H1 (cell line): ENCODE measurements around the gene TIFAB. TPM values are rescaled to one million over a fixed set of nuclear protein-coding genes. Genes with fewer than 3 reads are reported as not detected.

Experiments
- CTCF ChIA-PET: fragments of 300-600 bp; sonication (Branson Sonifier 250); formaldehyde crosslinking; loops from one replicate; lab custom pipeline; 2021; ENCODE audit not compliant: partially characterized antibody; lab: Charles Lee
- POLR2A ChIA-PET: fragments of 300-600 bp; sonication (Branson Sonifier 250); formaldehyde crosslinking; loops from one replicate; lab custom pipeline; 2021; ENCODE audit warnings: inconsistent platforms; ENCODE audit not compliant: partially characterized antibody; lab: Charles Lee
- DNase-seq, 2 experiments: peaks; one replicate each; pipeline versions ENCODE4 v3.0.0 to v3.0.0-alpha.2; 2010 to 2022; ENCODE audit warnings: low spot score in 2 of 2, low read depth in 1 of 2, mixed read lengths in 1 of 2
- FAIRE-seq: peaks from 2 replicates; lab custom pipeline; 2011; peaks lifted over from hg19 to GRCh38; lab: Jason Lieb, UNC
- H2AFZ ChIP-seq: 2 replicates; pipeline ENCODE4 v1.8.1; 2012; ENCODE audit warnings: low read length, inconsistent platforms
- H2AK5ac ChIP-seq: 2 replicates; pipeline ENCODE4 v1.6.1; 2013; ENCODE audit warnings: low read depth, low read length
- H2BK120ac ChIP-seq: replicated peaks from 2 replicates; pipeline ENCODE3; 2013; ENCODE audit warnings: low read depth, low read length, inconsistent platforms
- H2BK12ac ChIP-seq: 2 replicates; pipeline ENCODE4 v1.6.1; 2013; ENCODE audit warnings: low read depth, low read length
- H2BK15ac ChIP-seq: 2 replicates; pipeline ENCODE4 v1.6.1; 2013; ENCODE audit warnings: low read length
- H2BK20ac ChIP-seq: 2 replicates; pipeline ENCODE4 v1.6.1; 2013; ENCODE audit warnings: low read length
- H2BK5ac ChIP-seq: 2 replicates; pipeline ENCODE4 v1.6.1; 2013; ENCODE audit warnings: low read depth, low read length
- H3K14ac ChIP-seq: 2 replicates; pipeline ENCODE4 v1.6.1; 2013; ENCODE audit warnings: inconsistent platforms; ENCODE audit not compliant: insufficient read length
- H3K18ac ChIP-seq: 2 replicates; pipeline ENCODE4 v1.6.1; 2013; ENCODE audit warnings: low read length; ENCODE audit errors: extremely low read depth
- H3K23ac ChIP-seq: 2 replicates; pipeline ENCODE4 v1.6.1; 2013; ENCODE audit warnings: inconsistent platforms; ENCODE audit not compliant: insufficient read length
- H3K23me2 ChIP-seq: 2 replicates; pipeline ENCODE4 v1.6.1; 2013; ENCODE audit warnings: low read depth, low read length
- H3K27ac ChIP-seq: 2 replicates; pipeline ENCODE4 v1.6.1; 2011; ENCODE audit warnings: low read depth, low read length, inconsistent platforms
- H3K27me3 ChIP-seq, 4 experiments: replicated peaks in 1 of 4; 1 replicate in 1 of 4; 2 replicates in 3 of 4; pipeline versions ENCODE4 v1.6.1 to v1.8.1; 2011 to 2013; ENCODE audit warnings: low read length in 3 of 4, mild to moderate bottlenecking in 3 of 4, inconsistent platforms in 2 of 4, mixed read lengths in 2 of 4, moderate library complexity in 1 of 4; ENCODE audit not compliant: control insufficient read depth in 3 of 4, insufficient read depth in 3 of 4; ENCODE audit errors: extremely low read depth in 1 of 4
- H3K36me3 ChIP-seq, 4 experiments: 2 replicates each; pipeline versions ENCODE4 v1.6.1 to v1.8.1; 2011 to 2013; ENCODE audit warnings: mild to moderate bottlenecking in 4 of 4, low read length in 3 of 4, moderate library complexity in 2 of 4, control low read depth in 1 of 4, inconsistent platforms in 1 of 4; ENCODE audit not compliant: insufficient read depth in 4 of 4, control insufficient read depth in 2 of 4
- H3K4ac ChIP-seq: replicated peaks from 2 replicates; pipeline ENCODE3; 2013; ENCODE audit warnings: low read length, low read depth, mixed read lengths, inconsistent platforms; ENCODE audit not compliant: insufficient read length
- H3K4me1 ChIP-seq, 4 experiments: replicated peaks in 1 of 4; 1 replicate in 1 of 4; 2 replicates in 3 of 4; pipeline versions ENCODE4 v1.6.1 to v1.8.1; 2011 to 2013; ENCODE audit warnings: low read length in 3 of 4, inconsistent platforms in 2 of 4, mixed read lengths in 1 of 4; ENCODE audit not compliant: insufficient read depth in 4 of 4, control insufficient read depth in 3 of 4
- H3K4me2 ChIP-seq, 2 experiments: 2 replicates each; pipeline versions ENCODE4 v1.6.1 to v1.8.1; 2011 to 2013; ENCODE audit warnings: low read depth in 2 of 2, low read length in 2 of 2, control low read depth in 1 of 2, inconsistent platforms in 1 of 2, mild to moderate bottlenecking in 1 of 2; ENCODE audit not compliant: insufficient read depth in 1 of 2
- H3K4me3 ChIP-seq, 4 experiments: fragments of 200-600, 300-600 bp in 1 of 4; sonication (generic), shearing (Covaris generic), sonication (Bioruptor Twin) in 1 of 4; 2 replicates each; pipeline versions ENCODE4 v1.5.1 to v1.8.1; 2011 to 2016; ENCODE audit warnings: low read length in 4 of 4, low read depth in 3 of 4, control low read depth in 2 of 4, inconsistent platforms in 2 of 4, mild to moderate bottlenecking in 2 of 4, mixed read lengths in 1 of 4, moderate library complexity in 1 of 4; ENCODE audit not compliant: insufficient read depth in 2 of 4; ENCODE audit errors: extremely low read depth in 1 of 4
- H3K56ac ChIP-seq: replicated peaks from 2 replicates; pipeline ENCODE3; 2013; ENCODE audit warnings: low read depth, mild to moderate bottlenecking, mixed read lengths, low read length, inconsistent platforms; ENCODE audit not compliant: insufficient read length
- H3K79me1 ChIP-seq: 2 replicates; pipeline ENCODE4 v1.6.1; 2013; ENCODE audit warnings: low read depth, low read length, control low read depth
- H3K79me2 ChIP-seq, 2 experiments: 2 replicates each; pipeline versions ENCODE4 v1.6.1 to v1.8.1; 2012 to 2013; ENCODE audit warnings: low read length in 2 of 2, mild to moderate bottlenecking in 2 of 2, inconsistent platforms in 1 of 2; ENCODE audit not compliant: insufficient read depth in 2 of 2, control insufficient read depth in 1 of 2
- H3K9ac ChIP-seq, 4 experiments: replicated peaks in 1 of 4; 1 replicate in 1 of 4; 2 replicates in 3 of 4; pipeline versions ENCODE4 v1.6.1 to v1.8.1; 2011 to 2013; ENCODE audit warnings: low read depth in 3 of 4, low read length in 3 of 4, control low read depth in 2 of 4, mild to moderate bottlenecking in 2 of 4, moderate library complexity in 2 of 4, inconsistent platforms in 1 of 4; ENCODE audit errors: extremely low read depth in 1 of 4
- H3K9me3 ChIP-seq, 2 experiments: 2 replicates each; pipeline versions ENCODE4 v1.6.1 to v1.8.1; 2012 to 2013; ENCODE audit warnings: mild to moderate bottlenecking in 2 of 2, moderate library complexity in 2 of 2, control low read depth in 1 of 2, inconsistent platforms in 1 of 2, low read depth in 1 of 2, low read length in 1 of 2, mixed read lengths in 1 of 2; ENCODE audit not compliant: insufficient read depth in 2 of 2
- H4K20me1 ChIP-seq, 2 experiments: replicated peaks in 1 of 2; 2 replicates each; pipeline versions ENCODE3 to v1.8.1; 2011 to 2013; ENCODE audit warnings: inconsistent platforms in 2 of 2, low read length in 2 of 2, mild to moderate bottlenecking in 1 of 2; ENCODE audit not compliant: insufficient read depth in 2 of 2, control insufficient read depth in 1 of 2
- H4K5ac ChIP-seq: 2 replicates; pipeline ENCODE4 v1.6.1; 2013; ENCODE audit warnings: low read length, low read depth, mixed read lengths, inconsistent platforms; ENCODE audit not compliant: insufficient read length
- H4K8ac ChIP-seq: 2 replicates; pipeline ENCODE4 v1.8.0; 2013; ENCODE audit warnings: mild to moderate bottlenecking, moderate library complexity, low read length, inconsistent platforms; ENCODE audit not compliant: insufficient read depth; ENCODE audit errors: extremely low read depth
- H4K91ac ChIP-seq: replicated peaks from 2 replicates; pipeline ENCODE3; 2013; ENCODE audit warnings: low read length, mixed read lengths, inconsistent platforms; ENCODE audit not compliant: insufficient read length
- CHD1 ChIP-seq: IDR thresholded peaks from 2 replicates; pipeline ENCODE4 v1.6.1; 2012; ENCODE audit warnings: low read depth, low read length, improper control_type of control experiment
- E2F6 ChIP-seq: IDR thresholded peaks from 2 replicates; pipeline ENCODE4 v1.6.1; 2012; ENCODE audit warnings: inconsistent platforms
- NANOG ChIP-seq: IDR thresholded peaks from 2 replicates; pipeline ENCODE4 v1.6.1; 2011; ENCODE audit warnings: low read length, low read depth, mild to moderate bottlenecking, inconsistent platforms; ENCODE audit not compliant: insufficient read depth, poor library complexity, severe bottlenecking
- POLR2A ChIP-seq, 2 experiments: IDR thresholded peaks; 1 replicate in 1 of 2; 2 replicates in 1 of 2; pipeline ENCODE4 v1.6.1; 2011; ENCODE audit warnings: low read depth in 2 of 2, low read length in 2 of 2, mild to moderate bottlenecking in 2 of 2; ENCODE audit errors: control extremely low read depth in 1 of 2
- POLR2AphosphoS5 ChIP-seq: IDR thresholded peaks from 2 replicates; pipeline ENCODE4 v1.6.1; 2011; ENCODE audit warnings: low read depth, low read length
- RFX5 ChIP-seq: IDR thresholded peaks from 2 replicates; pipeline ENCODE4 v1.6.1; 2011; ENCODE audit warnings: low read depth, low read length, improper control_type of control experiment, borderline replicate concordance
- RNF2 ChIP-seq: fragments of 200-900, 300-1000 bp; sonication (generic); IDR thresholded peaks from 2 replicates; pipeline ENCODE4 v1.7.1; 2016; ENCODE audit warnings: borderline replicate concordance, low read depth, mild to moderate bottlenecking, antibody characterized with exemption, low read length; ENCODE audit not compliant: poor library complexity, severe bottlenecking; ENCODE audit errors: missing control alignments
- SRF ChIP-seq: IDR thresholded peaks from 2 replicates; pipeline ENCODE4 v1.6.1; 2011; ENCODE audit warnings: mild to moderate bottlenecking, low read depth, low read length, moderate library complexity
- TAF7 ChIP-seq: optimal IDR thresholded peaks from 2 replicates; pipeline ENCODE3; 2011; ENCODE audit warnings: low read depth, mild to moderate bottlenecking, inconsistent platforms, low read length, moderate library complexity, borderline replicate concordance
- WGBS, 2 experiments: shearing (Covaris generic) in 1 of 2; methylation state at CpG; one replicate each; pipeline versions ENCODE4 v1.1.6 to v1.1.7; 2013 to 2015; ENCODE audit warnings: low lambda C conversion rate in 2 of 2, mixed read lengths in 2 of 2, inconsistent platforms in 1 of 2, low coverage in 1 of 2, missing lambda C conversion rate in 1 of 2; ENCODE audit not compliant: insufficient replicate concordance in 2 of 2, insufficient coverage in 1 of 2, insufficient read length in 1 of 2; ENCODE audit errors: extremely low coverage in 1 of 2, missing lambda C conversion rate in 1 of 2; 5-methylcytosine and 5-hydroxymethylcytosine counted together
- long read RNA-seq, 2 experiments: library from RNA in 1 of 2; library from capped mRNA in 1 of 2; stranded (forward); transcript quantifications; one replicate each; pipeline ENCODE4 v2.0.0, GENCODE V29; 2021; ENCODE audit warnings: inconsistent platforms in 1 of 2
- polyA minus RNA-seq, 3 experiments: library from RNA; depleted of rRNA, polyadenylated mRNA; stranded (reverse); fragments of >200 nt; gene quantifications; 1 replicate in 2 of 3; 2 replicates in 1 of 3; pipeline ENCODE4 v1.2.3, GENCODE V29; 2011
- polyA plus RNA-seq, 7 experiments: library from polyadenylated mRNA; depleted of rRNA in 3 of 7; stranded (reverse) in 5 of 7; unstranded in 2 of 7; fragments of >200 nt in 5 of 7; fragments of 200-250 nt in 2 of 7; gene quantifications; 1 replicate in 5 of 7; 2 replicates in 1 of 7; 4 replicates in 1 of 7; pipeline versions ENCODE4 v1.2.1 to v1.2.3, GENCODE V29; 2011 to 2013; ENCODE audit warnings: missing spikeins in 2 of 7, mixed read lengths in 2 of 7
- total RNA-seq: library from RNA; stranded (reverse); fragmentation: NEBNext Ultra II Directional; extraction: Animal tissue kit (Norgen Biotek cat#: 25700); gene quantifications from 2 replicates; pipeline ENCODE4 v1.2.1, GENCODE V29; 2021

The TIFAB gene
- total RNA-seq (not detected in 2 replicates), polyA plus RNA-seq (2011; rRNA removed) (not detected in 2 replicates), polyA minus RNA-seq (2011; rRNA and poly(A)+ RNA removed) (not detected in 2 replicates)
- polyA plus RNA-seq (2011; cell fraction: cytosol; rRNA removed): not detected
- not detected for polyA plus RNA-seq (2011; cell fraction: nucleus; rRNA removed)
- not detected in 4 replicates for polyA plus RNA-seq (2012, experiment 1 of 2)
- not detected for polyA plus RNA-seq (2012, experiment 2 of 2)
- not detected for polyA plus RNA-seq (2013, experiment 1 of 2)
- polyA plus RNA-seq (2013, experiment 2 of 2): not detected
- polyA minus RNA-seq (2011; cell fraction: cytosol; rRNA and poly(A)+ RNA removed): not detected
- not detected for polyA minus RNA-seq (2011; cell fraction: nucleus; rRNA and poly(A)+ RNA removed)
- long read RNA-seq, experiment 1: 0 reads
- long read RNA-seq, experiment 2: 0 reads

- Histone ChIP-seq H3K4me1 (peaks cover 0 to 3% (median 1%) of the 10 kb centered on the region in 4 experiments; a peak in 1 of 7 replicates), H3K23ac (no peak within 1 kb of the TSS), H3K4me2 (no peak within 1 kb of the TSS), H3K9me3 (no peaks in the 10 kb centered on the region), H2BK5ac (no peak within 1 kb of the TSS), H3K36me3 (no peaks in the 10 kb centered on the region), H4K5ac (no peak within 1 kb of the TSS), H2AK5ac (no peak within 1 kb of the TSS), H3K9ac (no peak within 1 kb of the TSS), H2BK12ac (no peak within 1 kb of the TSS), H3K18ac (no peak within 1 kb of the TSS), H3K56ac (no peak within 1 kb of the TSS), H2BK120ac (no peak within 1 kb of the TSS), H3K27me3 (peaks cover 0 to 7% (median 2%) of the 10 kb centered on the region in 4 experiments; a peak in 4 of 7 replicates), H3K27ac (no peak within 1 kb of the TSS), H3K14ac (no peak within 1 kb of the TSS), H3K4ac (no peak within 1 kb of the TSS), H3K4me3 (no peak within 1 kb of the TSS), H2AFZ (no peak within 1 kb of the TSS), H4K91ac (no peak within 1 kb of the TSS), H4K20me1 (no peaks in the 10 kb centered on the region), H3K23me2 (no peaks in the 10 kb centered on the region), H3K79me1 (no peaks in the 10 kb centered on the region), H2BK20ac (no peak within 1 kb of the TSS), H4K8ac (no peak within 1 kb of the TSS), H3K79me2 (no peaks in the 10 kb centered on the region), H2BK15ac (no peak within 1 kb of the TSS)
- DNase-seq (no peak), FAIRE-seq (no peak)
- 91% methylated on average over 10 of the region's 10 CpGs; no CpG with 5 or more reads in 1 of the 2 experiments for WGBS, 2 experiments
- ChIA-PET POLR2A (no interaction called here), CTCF (interaction anchor here (0.7 to 21.6 kb wide), 5 partner anchors 8 to 382 kb away, joined by 3 to 778 read pairs (median 264); partner anchors contain the start of genes DCANP1, SLC25A48 and TIFAB)
- TF ChIP-seq TAF7: no peak
- TF ChIP-seq E2F6: no peak
- TF ChIP-seq POLR2AphosphoS5: no peak
- TF ChIP-seq POLR2A (IDR thresholded peaks at IDR 0.05; ENCODE audit: control extremely low read depth in 1 of 2, low read depth in 2 of 2, low read length in 2 of 2): no peak
- no peak for TF ChIP-seq SRF
- no peak for TF ChIP-seq NANOG
- no peak for TF ChIP-seq RFX5
- no peak for TF ChIP-seq CHD1
- TF ChIP-seq RNF2: no peak
Measured at GRCh38 chr5:135452321-135453030, at the start of gene TIFAB. Gene TIFAB, minus strand, starts transcription at chr5:135452351. Its CDS starts 2,412 bp downstream, at chr5:135449939.
